ENCODE measurements around the gene SLC8A1.

The SLC8A1 gene

DNA sequence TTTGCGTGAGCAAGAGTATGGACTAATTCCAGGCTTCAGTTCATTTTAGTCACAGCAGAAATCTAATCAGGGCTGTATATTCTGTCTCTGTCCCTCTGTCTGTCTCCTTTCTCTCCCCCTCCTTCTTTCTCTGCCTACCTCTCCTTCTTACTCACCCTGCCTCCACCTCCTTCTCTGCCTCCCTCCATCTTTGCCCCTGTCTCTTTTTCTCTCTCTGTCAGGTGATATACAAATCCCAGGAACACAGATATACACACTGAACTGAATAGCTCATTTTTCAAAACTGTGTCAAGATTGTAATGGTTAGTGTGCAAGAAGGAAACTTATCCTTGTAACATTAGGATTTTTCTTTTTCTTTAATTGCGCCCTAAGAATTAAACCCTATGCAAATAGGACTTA lies 32.5 kb downstream of the SLC8A1 start:
- no peak for DNase-seq

DNA sequence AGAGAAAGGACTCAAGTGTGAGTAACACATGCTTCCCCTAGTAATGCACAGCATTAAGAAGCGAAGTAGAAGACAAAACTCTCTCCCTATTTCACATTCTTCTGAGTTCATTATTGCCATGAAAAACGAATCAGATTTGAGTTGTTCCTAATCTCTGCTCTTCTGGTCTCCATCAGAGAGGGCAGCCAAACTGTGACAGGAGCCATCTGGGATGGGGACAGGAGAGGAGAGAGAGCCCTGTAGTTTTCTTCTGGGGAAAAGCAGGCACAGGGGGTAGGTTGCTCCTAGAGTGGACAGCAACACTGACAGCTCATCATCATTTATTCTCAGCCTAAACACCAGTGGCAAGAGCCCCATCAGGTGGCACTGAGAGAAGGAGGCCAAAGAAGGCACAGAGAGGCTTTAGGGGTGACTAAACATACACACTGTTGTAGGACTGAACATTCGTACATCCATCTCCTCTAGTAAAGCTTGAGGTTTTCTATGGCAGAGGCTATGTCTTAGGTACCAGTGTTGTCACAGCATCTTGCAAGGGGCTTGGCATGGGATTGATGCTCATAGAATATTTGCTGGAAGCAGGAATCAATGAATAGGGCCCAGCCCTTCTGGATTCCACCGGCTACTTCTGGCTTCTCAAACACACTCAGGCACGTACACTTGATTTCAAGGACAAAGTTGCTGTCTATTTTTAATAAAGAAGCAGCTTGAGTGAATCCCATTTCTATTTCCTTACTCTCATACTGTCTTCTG lies 33.1 kb downstream of the SLC8A1 start:
- no peak for DNase-seq

DNA sequence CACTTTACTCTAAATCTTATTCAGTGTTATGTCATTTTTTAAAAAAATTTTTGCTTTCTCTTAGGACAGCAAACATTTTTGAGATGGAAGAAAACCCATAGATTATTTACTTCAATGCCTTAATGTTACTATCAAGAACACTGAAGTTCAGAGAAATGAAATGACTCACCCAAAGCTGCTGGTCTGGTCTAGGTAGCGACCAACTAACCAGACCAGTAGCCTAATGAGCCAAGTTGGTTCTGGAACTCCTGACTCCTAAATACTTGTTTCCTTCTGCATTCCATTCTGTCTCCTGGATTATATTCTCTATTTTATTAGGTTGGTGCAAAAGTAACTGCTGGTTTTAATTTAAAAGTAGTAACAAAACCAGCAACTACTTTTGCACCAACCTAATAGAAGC lies 35.4 kb downstream of the SLC8A1 start:
- no peak for DNase-seq

DNA sequence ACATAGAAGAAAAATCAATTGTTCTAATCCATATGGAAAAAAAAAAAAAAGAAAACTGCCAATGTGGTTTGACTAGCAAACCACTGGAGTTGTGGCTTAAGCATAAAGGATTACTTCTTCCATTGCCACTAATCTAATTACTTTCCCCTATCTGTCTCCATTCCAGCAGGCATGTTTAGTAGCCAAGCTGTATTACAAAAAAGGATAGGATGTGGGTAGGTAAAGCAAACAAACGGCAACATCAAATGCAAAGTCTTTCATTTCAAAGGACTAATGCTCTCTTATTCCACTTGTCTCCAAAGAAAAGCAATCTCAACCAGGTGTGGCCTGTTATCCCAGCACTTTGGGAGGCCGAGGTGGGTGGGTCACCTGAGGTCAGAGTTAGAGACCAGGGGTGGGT lies 36.5 kb downstream of the SLC8A1 start:
- DNase-seq = no peak

DNA sequence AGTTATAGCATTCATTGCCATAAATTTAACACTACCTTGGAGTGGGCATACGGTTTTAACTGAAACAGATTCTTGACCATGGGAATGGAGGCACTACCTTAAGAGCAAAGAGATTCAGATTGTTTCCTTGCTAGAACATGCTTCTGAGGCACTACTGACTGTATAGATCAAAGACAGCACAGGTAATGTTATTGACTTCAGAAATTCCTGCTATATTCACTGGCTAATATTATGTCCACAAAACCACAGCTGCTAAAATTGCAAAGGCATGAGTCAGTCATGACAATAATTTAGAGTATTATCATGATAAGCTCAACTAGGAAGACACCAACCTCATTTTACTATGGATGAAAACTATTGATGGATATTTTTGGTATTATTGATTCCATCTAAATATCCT lies 39.4 kb downstream of the SLC8A1 start:
- DNase-seq = no peak

DNA sequence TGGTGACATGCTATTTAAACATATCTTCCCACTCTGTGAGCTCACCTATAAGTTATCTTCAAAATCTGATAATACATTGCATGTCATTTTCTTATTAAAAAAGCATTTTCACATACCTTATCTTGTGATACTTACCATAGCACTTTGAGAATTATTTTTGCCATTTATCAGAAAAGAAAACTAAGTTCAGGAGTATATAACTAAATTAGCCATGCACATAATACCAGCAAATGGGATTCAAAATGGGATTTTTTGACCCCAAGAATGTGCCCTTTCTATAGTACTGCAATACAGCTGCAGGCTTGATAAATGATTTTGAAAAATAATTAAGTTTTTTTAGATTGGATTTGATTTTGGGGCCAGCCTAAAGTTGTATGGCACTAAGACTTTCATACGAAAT lies 41.2 kb downstream of the SLC8A1 start:
- no peak for DNase-seq

DNA sequence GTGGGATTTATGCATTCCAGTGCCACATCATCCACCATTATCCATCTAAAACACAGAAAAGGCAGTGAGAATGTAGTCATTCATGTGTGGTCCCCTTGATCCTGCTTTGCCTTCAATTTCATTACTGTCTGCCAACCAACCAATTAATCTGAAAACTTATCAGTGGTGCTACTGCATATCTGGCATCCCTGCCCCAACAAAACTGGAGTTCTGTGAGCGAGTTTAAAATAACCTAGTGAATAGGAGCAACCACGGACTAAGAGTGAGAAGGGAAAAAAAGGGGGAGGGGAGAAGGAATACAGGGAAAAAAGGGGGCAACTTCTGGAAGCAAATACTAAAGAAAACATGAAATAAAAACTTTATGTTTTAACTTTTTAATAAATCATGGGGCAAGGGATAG lies 42.2 kb downstream of the SLC8A1 start:
- no peak for DNase-seq

DNA sequence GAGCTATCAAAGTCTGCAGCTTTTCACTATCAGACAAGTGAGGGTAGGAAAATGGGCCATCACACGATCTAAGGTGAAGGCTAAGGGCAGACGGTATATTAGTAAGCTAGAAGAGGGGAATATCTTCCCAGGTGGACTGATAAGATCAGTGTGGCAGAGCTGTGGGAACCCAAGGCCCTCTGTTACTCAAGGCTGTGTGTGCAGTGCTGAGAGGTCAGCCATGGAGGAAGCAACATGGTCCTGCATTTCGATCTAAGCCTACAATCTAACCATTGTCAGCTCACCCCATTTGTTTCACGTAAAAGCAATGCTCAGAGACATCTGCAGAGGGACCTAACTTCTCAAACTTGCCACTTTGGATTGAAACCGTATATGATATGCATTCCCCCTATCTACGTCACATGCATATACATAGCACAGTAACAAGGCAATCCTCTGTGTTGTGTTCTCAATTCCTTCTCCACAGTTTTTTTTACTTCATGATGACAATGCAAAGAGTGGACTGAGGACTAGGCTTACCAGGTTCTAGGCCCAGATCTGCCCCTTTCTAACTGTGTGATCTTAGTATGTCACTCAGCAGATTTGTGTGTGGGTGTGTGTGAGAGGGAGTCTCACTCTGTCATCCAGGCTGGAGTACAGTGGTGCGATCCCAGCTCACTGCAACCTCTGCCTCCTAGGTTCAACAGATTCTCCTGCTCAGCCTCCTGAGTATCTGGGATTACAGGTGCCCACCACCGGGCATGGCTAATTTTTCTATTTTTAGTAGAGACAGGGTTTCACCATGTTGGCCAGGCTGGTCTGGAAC lies 45.2 kb downstream of the SLC8A1 start:
- DNase-seq = no peak

DNA sequence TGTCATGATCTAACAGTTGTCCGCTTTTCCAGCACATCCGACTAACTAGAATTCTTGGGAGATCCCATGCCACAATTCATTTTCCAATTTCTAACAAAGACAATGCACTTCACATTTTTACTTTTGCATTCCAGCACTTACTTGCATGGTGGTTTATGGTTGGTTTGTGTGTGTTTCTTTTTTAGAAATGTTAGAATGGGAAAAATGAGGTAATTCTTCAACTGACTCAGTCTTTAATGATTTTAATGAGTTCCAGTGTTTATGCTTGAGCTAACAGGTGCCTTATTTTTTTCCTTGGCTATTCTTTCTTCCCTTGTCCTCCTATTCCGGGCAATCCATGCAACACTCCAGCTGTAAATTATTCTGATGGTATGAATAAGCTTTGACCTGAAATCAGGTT lies 46.4 kb downstream of the SLC8A1 start:
- no peak for DNase-seq

DNA sequence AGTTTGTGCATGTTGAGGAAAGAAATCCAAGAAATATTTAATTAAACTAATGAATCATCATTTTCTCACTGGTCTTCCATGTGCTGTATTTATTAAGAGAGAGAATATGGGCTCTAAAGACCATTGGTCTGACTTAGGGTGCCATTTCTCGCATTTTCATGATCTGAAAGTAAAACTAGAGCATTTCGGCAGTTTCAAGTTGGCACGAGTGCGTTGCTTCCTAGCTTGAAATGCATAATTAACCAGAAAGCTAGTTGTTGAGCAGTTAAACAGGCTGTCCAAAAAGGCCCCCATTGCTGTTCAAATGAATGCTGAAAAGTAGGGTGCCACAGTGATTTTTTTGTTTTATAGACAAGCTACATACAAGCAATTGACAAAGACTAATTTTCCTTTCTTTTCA lies 47.4 kb downstream of the SLC8A1 start:
- DNase-seq = peak; percentile 38

DNA sequence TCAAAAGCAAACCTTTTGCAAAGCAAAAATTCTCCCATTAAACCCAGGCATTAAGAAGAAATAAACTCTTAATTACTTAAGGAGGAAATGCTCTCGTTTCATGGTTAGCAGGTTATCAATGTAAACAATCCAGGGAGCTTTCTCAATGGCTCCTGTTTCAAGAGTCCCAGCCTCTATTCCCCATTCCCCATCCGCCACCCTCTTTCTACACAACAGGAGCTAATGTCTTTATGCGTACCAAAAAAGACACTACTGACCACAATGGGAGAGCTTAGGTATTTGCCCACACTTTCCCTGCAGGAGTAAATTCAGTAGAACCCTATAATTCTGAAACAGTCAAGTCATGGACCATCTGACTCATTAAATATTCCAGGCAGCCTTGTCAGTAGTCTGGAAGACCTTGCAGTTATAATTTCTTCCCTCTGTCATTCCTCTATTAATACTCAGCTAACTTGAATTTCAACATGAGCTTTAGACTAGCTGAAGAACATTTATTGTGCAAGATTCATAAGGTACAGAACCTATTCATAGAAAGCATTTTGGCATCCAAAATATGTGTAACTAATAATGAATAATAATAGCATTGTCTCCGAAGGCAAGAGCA lies 48.6 kb downstream of the SLC8A1 start:
- no peak for DNase-seq

DNA sequence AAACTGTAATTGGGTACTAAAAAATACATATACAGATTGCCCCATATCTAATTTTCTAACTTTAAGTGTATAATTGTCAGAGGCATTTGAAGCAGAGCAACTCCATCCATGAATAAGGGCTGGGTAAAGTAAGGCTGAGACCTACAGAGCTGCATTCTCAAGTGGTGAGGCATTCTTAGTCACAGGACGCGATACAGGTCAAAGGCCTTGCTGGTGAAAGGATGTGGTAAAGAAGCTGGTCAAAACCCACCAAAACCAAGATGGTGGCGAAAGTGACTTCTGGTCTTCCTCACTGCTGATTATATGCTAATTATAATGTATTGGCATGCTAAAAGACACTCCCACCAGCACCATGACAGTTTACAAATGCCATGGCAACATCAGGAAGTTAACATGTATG lies 50.0 kb downstream of the SLC8A1 start:
- DNase-seq = no peak

DNA sequence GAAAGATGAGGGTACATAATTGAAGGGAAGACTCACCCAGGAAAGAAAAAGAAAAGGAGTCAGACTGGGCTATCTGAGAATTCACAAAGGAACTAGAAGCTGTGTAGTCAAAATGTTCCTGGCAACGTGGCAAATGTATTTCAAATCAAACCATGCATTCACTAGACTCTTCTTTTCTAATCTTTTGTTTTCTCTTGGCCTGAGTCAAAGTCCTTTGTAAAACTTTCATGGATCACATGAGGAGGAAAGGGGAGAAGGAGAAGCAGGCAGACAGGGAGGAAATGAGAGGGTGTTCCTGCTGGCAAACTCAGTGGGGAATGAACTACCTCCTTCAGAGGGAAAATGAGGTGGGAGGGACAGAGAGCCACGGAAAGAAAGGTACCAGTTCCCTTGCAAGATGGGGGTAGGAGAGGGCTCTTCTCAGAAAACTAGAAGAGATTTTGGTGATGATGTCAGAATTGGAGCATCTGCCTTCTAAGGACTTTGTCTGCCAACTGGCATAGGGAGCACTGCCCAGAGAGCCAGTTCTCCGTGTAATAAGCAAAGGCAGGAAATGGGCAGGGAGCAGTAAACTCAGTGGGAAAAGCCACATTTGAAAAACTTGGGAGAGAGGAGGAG lies 51.4 kb downstream of the SLC8A1 start:
- no peak for DNase-seq

DNA sequence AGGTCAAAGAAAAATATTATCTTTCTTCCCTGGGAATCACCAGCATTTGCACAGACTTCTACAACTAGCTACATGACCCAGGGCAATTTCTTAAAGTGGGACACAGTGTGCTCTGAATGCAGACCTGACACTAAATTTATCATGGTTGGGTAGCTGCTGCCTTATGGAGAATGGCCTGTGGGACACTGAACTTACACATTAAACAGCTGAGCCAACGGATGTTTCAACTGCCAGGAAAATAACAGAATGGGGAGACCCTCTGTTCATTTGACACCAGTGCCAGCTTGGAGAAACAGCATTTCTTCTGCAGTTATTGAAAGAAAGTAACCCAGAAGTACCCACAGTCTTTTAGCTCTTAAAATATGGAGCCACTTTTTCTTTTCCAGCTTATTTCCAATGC lies 54.1 kb downstream of the SLC8A1 start:
- no peak for DNase-seq

DNA sequence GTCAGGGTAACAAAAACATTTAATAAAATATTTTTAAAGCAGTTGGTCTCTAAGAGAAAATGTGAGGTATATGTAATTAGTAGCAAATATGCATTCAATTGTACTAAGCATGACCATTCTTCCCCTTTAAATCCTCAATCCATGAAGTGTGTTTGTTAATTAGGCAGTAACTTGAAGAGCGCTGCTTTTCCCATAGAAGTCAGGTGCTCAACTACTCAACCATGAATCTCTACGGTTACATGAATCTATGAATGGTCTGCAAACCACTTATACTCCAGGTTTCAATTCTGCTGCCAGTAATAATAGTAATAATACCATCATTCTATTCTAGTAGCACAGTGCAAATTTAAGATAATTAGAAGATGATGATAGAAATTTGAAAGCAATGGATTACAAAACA lies 55.8 kb downstream of the SLC8A1 start:
- DNase-seq = no peak

DNA sequence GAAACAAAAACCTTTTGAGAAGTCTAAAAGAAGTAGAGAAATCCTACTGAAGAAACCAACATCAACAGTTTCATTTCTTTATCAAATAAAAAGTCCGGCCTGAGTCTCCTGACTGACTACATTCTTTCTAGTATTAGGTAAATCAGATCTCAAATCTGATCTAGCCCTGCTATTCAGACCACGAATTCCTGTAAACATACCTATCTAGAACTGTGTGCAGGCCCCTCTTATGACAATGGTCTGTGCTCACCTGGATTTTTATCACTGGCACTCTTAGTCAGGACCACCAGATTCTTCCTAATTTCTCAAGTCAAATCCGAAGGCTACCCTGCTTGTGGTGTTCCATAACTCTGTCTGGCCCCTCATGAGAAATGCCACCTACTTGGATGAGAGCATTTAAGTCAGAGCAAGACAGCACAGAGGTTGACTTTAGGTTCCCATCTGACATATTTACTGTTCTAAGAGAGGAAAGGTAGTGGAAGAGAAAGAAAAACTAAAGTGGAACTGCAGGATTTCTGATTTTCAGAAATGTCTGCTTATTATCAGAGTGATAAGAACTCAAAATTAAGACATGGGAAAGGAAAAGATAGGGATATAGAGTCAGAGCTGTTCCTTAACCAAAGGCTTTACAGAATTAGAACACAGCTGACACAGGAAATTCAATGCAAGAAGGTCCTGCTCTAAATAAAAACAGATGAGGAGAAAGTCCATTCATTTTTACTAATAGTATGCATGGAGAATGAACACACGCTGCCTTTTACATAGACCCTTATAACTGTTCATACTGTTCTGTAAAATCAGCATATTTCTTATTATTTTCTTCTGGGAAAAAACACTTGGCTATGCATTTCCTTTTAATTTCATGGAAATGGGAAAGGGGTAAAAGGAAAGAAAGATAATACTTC lies 56.5 kb downstream of the SLC8A1 start:
- DNase-seq = no peak

DNA sequence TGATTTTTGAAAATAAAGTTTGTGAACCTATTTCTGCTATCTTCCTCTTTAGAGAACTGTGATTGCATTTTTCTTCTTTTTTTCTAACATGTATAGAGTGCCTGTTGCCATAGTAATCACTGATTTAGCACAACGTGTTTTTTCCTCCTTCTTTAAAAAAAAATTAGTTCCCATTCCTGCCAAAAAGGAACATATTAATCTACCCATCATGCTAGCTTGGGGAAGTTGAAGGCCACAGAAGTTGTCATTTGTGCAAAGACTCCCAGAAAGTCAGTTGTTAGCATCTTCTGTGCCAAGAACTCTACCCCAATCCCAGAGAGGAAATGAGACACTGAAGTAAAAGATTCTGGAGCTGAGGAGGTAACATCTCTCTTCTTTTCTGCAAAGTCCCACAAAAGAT lies 57.3 kb downstream of the SLC8A1 start:
- DNase-seq = no peak

DNA sequence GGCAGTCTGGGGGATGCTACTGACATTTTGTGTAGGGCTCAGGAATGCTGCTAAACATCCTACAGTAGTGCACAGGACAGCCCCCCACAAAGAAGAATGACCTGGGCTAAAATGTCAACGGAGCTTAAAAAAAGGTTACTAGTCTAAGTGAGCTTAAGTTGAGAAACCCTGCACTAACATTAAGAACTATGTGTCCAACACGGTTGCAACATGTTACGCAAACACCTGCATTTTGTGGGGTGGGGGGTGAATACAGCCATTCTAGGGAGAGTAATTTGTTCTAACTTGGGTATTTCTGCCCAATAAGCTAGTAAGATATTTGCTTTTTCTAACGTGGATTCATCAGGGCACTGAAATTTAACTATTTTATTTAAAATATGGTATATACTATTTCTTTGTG lies 57.9 kb downstream of the SLC8A1 start:
- no peak for DNase-seq

DNA sequence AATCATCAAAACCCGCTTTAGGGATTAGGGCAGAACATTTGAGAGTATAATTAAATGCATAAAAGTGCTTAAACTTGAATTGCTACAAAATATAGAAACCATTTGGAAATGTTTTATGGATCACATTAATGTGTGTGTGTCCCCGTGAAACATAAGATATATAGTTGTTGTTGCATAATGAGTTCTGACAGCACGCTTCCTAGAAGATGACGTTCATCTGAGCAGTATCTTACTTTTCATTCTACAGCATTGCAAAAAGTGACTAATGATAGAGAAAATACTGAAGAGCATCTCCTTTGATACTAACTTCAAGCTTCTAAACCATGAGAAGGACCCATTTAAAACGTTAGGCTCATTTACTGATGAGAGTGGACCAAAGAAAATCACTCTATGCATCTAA lies 63.7 kb downstream of the SLC8A1 start:
- DNase-seq = no peak

DNA sequence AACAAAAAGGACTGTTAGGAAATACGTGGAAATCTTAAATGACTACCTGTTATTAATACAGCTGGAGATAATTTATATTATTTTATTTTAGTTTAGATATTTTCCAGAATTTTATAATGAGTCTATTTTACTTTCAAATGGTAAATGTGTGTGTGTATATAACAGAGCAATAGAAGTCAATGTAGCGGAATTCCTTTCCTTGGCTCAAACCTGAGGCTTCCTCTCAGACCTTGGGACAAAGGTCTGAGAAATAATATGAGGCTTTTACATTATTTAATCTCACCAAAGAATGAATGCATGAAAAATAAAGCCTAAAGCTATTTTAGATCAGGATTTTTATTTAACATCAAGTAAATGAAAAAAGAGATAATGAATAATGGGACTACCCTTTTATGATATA lies 65.7 kb downstream of the SLC8A1 start:
- no peak for DNase-seq

DNA sequence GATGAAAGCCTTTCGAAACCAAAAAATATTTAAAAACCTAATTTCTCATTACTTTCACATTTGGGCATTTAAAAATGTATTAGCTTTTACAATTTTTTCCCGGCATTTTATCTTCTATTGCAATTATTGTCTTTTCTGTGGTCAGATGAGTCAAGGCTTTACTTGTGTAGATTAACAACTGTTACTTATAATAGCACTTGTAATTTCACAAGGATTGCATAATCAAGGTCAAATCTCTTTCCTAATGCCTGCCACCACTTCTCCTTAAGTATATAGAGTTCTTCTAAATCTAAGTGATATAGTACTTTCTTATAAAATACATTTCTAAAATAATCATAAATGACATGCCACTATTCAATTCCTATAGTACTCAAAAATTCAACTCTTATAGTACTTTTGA lies 67.2 kb downstream of the SLC8A1 start:
- DNase-seq = no peak

DNA sequence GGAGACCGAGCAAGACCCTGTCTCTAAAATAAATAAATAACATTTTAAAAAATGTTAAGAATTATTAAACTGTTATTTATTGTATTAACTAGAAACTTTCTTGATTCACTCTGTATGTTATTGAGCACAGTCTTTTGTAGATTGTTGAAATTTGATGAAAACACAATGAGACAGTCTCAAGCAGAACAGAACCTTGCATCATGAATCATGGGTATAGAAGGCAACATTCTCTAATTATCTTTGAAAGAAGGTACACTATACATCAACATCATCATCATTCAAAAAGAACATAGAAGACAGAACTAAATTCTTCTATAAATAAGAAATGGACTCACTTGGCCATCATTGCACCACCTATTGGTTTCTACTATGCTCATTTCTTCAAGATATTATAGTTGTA lies 67.7 kb downstream of the SLC8A1 start:
- no peak for DNase-seq

DNA sequence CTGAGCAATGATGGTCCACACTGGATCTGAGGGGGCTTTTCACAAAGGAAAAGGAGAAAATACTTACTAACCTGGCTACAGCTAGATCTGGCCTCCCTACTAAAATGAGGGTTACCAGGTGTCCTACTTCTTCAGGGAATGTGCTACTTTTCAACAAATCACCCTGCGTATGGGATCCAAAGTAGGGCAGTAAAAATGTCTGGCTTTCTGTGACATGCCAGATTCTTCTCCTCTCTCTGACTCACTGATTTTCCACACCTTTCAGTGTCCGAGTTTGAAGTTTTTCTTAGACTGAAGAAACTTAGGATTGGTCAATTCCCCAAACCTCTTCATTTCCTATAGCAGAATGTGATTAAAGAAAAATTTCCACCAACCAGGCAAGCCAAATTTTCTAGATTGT lies 71.2 kb downstream of the SLC8A1 start:
- no peak for DNase-seq

Data from RPMI8226 (cell line).